ENCODE measurements around the gene CRTC1.
"Not testable (repeated sequence)": the region's sequence is repeated elsewhere in the genome, so short reads cannot be mapped to it uniquely, and the experiment has no call there.

Gene CRTC1

DNA sequence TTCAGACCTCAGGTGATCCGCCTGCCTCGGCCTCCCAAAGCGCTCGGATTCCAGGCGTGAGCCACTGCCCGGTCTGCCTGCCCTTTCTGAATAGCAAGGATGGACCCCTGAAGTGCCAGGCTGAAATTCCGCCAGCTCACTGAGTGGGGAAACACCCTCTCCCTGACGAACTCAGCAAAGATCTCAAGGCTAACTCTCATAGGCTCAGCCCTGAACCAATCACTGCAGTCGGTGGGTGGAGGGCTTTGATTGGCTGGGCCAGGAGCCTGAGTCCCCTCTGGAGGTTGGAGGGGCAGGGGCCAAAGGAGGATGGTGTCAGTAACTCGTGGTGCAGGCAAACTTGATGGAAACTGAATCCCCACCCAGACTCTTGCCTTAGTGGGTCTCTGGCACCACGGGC lies 118.9 kb downstream of the CRTC1 start:
- peak; percentile 71 for DNase-seq (ENCODE audit: low read depth, low spot score)

- no peak for DNase-seq (ENCODE audit: low read depth, low spot score)
Measured at GRCh38 chr19:18803550-18804138, 120.2 kb downstream of the CRTC1 start.

DNA sequence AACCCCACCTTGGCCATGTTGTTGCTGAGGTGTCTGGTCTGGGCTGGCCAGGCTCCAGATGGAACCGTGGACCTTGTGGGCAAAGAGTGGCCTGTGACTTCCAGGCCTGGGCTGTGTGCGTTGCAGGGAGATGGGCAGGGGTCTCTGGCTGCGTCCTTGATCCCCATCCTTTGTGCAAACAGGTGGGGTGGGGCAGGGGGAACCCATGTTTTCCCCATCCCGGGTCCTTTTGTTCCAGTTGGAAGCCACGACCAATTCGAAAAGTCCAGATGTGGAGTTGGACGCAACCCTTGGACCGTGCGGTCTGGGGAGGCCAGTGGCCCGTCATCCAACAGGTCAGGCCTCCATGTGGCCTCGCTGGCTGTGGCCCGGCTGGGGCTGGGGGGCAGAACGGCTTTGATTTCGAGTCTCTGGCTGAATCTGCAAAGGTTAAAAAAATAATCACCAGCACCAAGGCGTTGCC lies 120.7 kb downstream of the CRTC1 start:
- no peak for DNase-seq (ENCODE audit: low read depth, low spot score)

DNA sequence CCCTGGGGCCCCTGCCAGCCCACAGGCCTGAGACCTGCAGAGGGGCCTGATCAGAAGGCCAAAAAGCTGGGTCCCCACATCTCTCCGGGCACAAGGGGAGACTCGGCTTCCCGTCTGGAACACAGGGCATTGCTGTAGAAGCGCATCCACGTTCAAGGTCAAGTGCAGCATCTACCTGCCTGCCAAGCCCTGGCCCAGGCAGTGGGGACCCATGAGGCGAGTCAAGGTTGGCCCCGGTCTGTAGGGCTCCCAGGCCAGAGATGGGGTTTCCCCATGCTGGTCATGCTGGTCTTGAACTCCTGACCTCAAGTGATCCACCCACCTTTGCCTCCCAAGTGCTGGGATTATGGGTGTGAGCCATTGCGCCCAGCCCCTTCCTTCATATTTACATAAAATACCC lies 121.2 kb downstream of the CRTC1 start:
- no peak for DNase-seq (ENCODE audit: low read depth, low spot score)

DNA sequence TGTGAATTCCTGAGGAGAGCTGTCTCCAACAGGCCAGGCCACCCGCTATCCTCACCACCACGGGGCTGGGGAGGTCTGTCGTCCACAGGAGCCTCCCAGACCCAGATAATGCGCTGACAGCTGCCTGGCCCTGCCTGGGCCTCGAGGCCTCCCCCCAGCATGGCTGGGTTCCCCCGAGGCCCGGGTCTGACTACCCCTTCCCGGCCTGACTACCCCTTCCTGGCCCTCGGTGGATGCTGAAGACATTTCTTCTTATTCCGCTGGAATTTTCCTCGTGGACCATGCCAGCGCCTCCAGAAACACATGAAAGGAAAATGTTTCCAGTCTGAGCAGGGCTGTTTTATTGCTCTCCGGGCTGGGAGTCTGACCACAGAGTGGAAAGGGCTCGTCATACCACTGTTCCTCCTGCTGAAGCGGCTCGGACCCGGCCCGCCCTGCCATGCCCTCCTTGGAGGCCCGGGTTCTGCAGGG lies 124.4 kb downstream of the CRTC1 start:
- peak; percentile 14 for DNase-seq (ENCODE audit: low read depth, low spot score)

GRCh38 chr19:18809149-18809868 lies 125.8 kb downstream of the CRTC1 start:
- no peak for DNase-seq (ENCODE audit: low read depth, low spot score)

DNA sequence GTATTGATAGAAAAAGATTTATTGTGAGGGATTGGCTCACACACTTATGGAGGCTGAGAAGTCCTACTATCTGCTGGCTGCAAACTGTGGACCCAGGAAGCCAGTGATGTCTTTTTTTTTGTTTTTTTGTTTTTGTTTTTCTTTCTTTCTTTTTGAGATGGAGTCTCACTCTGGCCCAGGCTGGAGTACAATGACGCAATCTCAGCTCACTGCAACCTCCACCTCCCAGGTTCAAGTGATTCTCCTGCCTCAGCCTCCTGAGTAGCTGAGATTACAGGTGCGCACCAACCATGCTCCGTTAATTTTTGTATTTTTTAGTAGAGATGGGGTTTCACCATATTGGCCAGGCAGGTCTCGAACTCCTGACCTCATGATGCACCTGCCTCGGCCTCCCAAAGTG lies 128.2 kb downstream of the CRTC1 start:
- not testable (repeated sequence) for DNase-seq (ENCODE audit: low read depth, low spot score)

DNA sequence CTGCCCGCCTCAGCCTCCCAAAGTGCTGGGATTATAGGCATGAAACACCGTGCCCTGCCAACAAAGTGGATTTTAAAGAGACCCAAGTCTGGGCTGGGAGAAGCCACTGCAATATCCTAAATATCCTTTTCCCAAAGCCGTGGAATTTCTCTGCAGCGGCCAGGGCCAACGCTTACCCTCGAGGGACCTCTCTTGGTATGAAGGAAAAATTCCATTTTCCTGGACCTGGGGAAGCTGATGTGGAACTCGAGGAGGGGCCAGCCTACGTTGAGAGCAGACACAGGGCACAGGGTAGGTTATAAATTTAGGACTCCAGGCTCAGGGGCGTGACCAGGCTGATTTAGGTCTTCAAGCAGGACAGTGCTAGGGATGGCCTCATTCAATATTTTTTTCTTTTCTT lies 130.6 kb downstream of the CRTC1 start:
- no peak for DNase-seq (ENCODE audit: low read depth, low spot score)

DNA sequence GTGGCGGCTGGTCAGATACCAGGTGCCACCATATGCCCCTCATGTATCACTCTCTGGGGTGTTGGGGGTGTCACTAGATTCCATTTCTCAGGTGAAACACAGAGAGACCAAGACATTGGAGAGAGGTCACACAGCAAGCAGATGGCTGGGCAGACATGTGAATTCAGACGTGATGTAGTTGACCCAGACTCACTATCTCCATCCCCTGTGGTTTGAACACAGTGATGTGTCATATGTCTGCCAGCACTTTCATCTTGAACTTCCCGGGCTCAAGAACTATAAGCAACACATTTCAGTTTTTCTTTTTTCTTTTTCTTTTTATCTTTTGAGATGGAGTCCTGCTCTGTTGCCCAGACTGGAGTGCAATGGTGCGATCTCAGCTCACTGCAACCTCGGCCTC lies 132.2 kb downstream of the CRTC1 start:
- no peak for DNase-seq (ENCODE audit: low read depth, low spot score)

GRCh38 chr19:18816645-18817044 lies 133.2 kb downstream of the CRTC1 start:
- not testable (repeated sequence) for DNase-seq (ENCODE audit: low read depth, low spot score)

- DNase-seq (ENCODE audit: low read depth, low spot score) = no peak
Measured at GRCh38 chr19:18817574-18817973, 134.1 kb downstream of the CRTC1 start.

DNA sequence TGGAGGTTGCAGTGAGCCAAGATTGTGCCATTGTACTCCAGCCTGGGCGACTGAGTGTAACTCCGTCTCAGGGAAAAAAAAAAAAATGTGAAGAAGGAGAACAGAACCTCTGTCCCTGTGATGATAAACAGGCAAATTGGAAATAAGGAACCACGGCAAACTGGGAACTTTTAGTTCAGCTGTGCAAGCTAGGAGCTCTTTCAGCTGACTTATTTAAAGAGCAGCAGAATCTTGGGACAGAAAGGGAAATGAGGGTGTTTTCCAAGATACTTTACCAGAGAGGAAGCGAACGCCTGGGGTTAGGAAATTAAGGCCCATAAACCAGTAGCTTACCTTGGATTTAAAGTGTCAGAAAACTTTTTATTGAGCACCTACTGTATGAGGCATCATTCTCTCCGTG lies 145.3 kb downstream of the CRTC1 start:
- no peak for DNase-seq (ENCODE audit: low read depth, low spot score)

GRCh38 chr19:18830488-18830887 lies 147.0 kb downstream of the CRTC1 start:
- no peak for DNase-seq (ENCODE audit: low read depth, low spot score)

DNA sequence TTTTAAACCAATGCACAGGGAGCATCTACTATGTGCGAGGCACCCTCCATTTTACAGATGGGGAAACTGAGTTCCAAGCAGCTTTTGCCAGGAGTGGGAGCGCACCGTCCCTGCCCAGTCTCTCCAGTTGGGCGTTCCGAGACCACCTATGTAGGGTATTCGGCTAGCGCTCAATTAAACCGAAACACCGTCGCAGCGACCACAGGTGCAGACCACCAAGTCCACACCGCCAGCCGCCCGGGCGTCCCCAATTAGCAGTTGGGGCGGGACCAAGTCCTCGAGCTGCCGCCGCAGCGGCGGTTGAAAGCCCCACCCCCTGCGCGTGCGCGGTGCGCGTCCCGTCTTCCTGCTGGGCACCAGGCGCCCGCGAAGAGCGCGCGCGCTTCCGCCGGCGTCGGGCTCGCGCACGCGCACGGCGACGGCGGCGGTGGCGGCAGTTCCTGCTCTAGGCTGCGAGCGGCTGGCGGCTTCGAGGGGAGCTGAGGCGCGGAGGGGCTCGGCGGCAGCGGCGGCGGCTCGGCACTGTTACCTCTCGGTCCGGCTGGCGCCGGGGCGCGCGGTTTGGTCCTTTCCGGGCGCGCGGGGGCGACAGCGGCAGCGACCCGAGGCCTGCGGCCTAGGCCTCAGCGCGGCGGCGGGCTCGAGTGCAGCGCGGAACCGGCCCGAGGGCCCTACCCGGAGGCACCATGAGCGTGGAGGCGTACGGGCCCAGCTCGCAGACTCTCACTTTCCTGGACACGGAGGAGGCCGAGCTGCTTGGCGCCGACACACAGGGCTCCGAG lies 148.2 kb downstream of the CRTC1 start, which contains the start of gene UPF1:
Gene UPF1, plus strand, starts transcription at position 436 of the 782 bp plus-strand sequence. Its CDS starts 251 bp downstream, at position 687.
- peak; percentile 93 for DNase-seq (ENCODE audit: low read depth, low spot score)
